HCT116 (cell line): ENCODE data around the gene SYT9. TPM values are rescaled to one million over a fixed set of nuclear protein-coding genes. Genes with fewer than 3 reads are reported as not detected.

Experiments used
- ATAC-seq: fragments of 200-7000 bp; cut with Tn5 transposase; 2 replicates; pipeline ENCODE4 v1.9.1; 2020; ENCODE audit warnings: mild to moderate bottlenecking, moderate library complexity
- BruUV-seq: library from RNA; stranded (reverse); fragments of 400-500 nt; replicated peaks from 2 replicates; lab custom pipeline; 2021; lab: Mats Ljungman, UMichigan
- CTCF ChIA-PET: fragments of 300-600 bp; sonication (Branson Sonifier 250); formaldehyde crosslinking; loops from one replicate; lab custom pipeline; 2021; ENCODE audit warnings: antibody characterized with exemption; lab: Charles Lee
- POLR2A ChIA-PET: fragments of 300-600, 350-600 bp; sonication (Branson Sonifier 250); formaldehyde crosslinking; loops from one replicate; lab custom pipeline; 2021; ENCODE audit warnings: antibody characterized with exemption; lab: Charles Lee
- RAD21 ChIA-PET, 2 experiments: fragments of 300-600 bp; sonication (Branson Sonifier 250); formaldehyde crosslinking; loops; one replicate each; lab custom pipeline; 2023; ENCODE audit warnings: low total read pairs in 2 of 2; ENCODE audit not compliant: uncharacterized antibody in 2 of 2, unreplicated experiment in 2 of 2, low non-redundant PET in 1 of 2; lab: Charles Lee
- DNase-seq: peaks from one replicate; pipeline ENCODE4 v3.0.0-alpha.2; 2010; ENCODE audit warnings: low read depth, low spot score
- H2AFZ ChIP-seq: fragments of 200-600 bp; shearing (Covaris generic), sonication (generic); 2 replicates; pipeline ENCODE4 v1.6.1; 2017; ENCODE audit warnings: low read depth, mixed run types, mixed read lengths, antibody characterized with exemption, low read length; ENCODE audit not compliant: poor library complexity, severe bottlenecking
- H3K27ac ChIP-seq: 2 replicates; pipeline ENCODE4 v1.5.1; 2012; ENCODE audit warnings: low read depth, low read length
- H3K27me3 ChIP-seq: fragments of 200-600 bp; sonication (generic); 2 replicates; pipeline ENCODE4 v1.6.1; 2016; ENCODE audit warnings: mixed run types, low read length, mixed read lengths; ENCODE audit not compliant: insufficient read depth
- H3K36me3 ChIP-seq, 2 experiments: fragments of 200-500 bp in 1 of 2; fragments of 200-600 bp in 1 of 2; sonication (Bioruptor generic) in 1 of 2; sonication (generic) in 1 of 2; 2 replicates each; pipeline versions ENCODE4 v1.5.1 to v1.6.1; 2014 to 2016; ENCODE audit warnings: low read length in 2 of 2, inconsistent platforms in 1 of 2, mixed read lengths in 1 of 2, mixed run types in 1 of 2; ENCODE audit not compliant: insufficient read depth in 2 of 2, control insufficient read depth in 1 of 2
- H3K4me1 ChIP-seq, 2 experiments: fragments of 200-600 bp in 1 of 2; sonication (generic) in 1 of 2; 2 replicates each; pipeline versions ENCODE4 v1.5.1 to v1.6.1; 2012 to 2017; ENCODE audit warnings: low read length in 2 of 2, inconsistent platforms in 1 of 2, mild to moderate bottlenecking in 1 of 2, mixed read lengths in 1 of 2, mixed run types in 1 of 2, moderate library complexity in 1 of 2; ENCODE audit not compliant: insufficient read depth in 2 of 2, control insufficient read depth in 1 of 2
- H3K4me2 ChIP-seq: fragments of 200-600 bp; sonication (generic); 2 replicates; pipeline ENCODE4 v1.6.1; 2017; ENCODE audit warnings: mixed run types, low read length, mixed read lengths
- H3K4me3 ChIP-seq, 2 experiments: fragments of 200-600 bp in 1 of 2; sonication (generic) in 1 of 2; replicated peaks in 1 of 2; 2 replicates each; pipeline ENCODE4 v1.5.1; 2011 to 2016; ENCODE audit warnings: low read length in 2 of 2, control low read depth in 1 of 2, low read depth in 1 of 2, mild to moderate bottlenecking in 1 of 2, mixed read lengths in 1 of 2, mixed run types in 1 of 2
- H3K79me2 ChIP-seq: fragments of 200-600 bp; sonication (generic); 2 replicates; pipeline ENCODE4 v1.6.1; 2017; ENCODE audit warnings: mild to moderate bottlenecking, mixed run types, low read length, moderate library complexity, mixed read lengths; ENCODE audit not compliant: insufficient read depth
- H3K9ac ChIP-seq: fragments of 200-600 bp; sonication (generic); 2 replicates; pipeline ENCODE4 v1.6.1; 2016; ENCODE audit warnings: low read length, mixed read lengths
- H3K9me2 ChIP-seq: fragments of 200-600 bp; sonication (generic), shearing (Covaris generic); 2 replicates; pipeline ENCODE4 v1.6.1; 2017; ENCODE audit warnings: mixed run types, mild to moderate bottlenecking, moderate library complexity; ENCODE audit not compliant: insufficient read depth
- H3K9me3 ChIP-seq, 2 experiments: fragments of 200-500 bp in 1 of 2; fragments of 200-600 bp in 1 of 2; sonication (Bioruptor generic) in 1 of 2; sonication (generic) in 1 of 2; 2 replicates each; pipeline ENCODE4 v1.6.1; 2014 to 2017; ENCODE audit warnings: low read length in 2 of 2, mixed read lengths in 2 of 2, inconsistent platforms in 1 of 2, low read depth in 1 of 2, mild to moderate bottlenecking in 1 of 2, mixed run types in 1 of 2, moderate library complexity in 1 of 2; ENCODE audit not compliant: control insufficient read depth in 1 of 2, insufficient read depth in 1 of 2
- H4K20me1 ChIP-seq: fragments of 200-600 bp; sonication (generic), shearing (Covaris generic); 2 replicates; pipeline ENCODE4 v1.6.1; 2017; ENCODE audit warnings: mixed run types, mild to moderate bottlenecking, moderate library complexity; ENCODE audit not compliant: insufficient read depth
- CEBPB ChIP-seq: IDR thresholded peaks from 2 replicates; pipeline ENCODE4 v1.6.1; 2012; ENCODE audit warnings: low read depth
- EGR1 ChIP-seq: IDR thresholded peaks from 2 replicates; pipeline ENCODE4 v1.6.1; 2012; ENCODE audit warnings: low read depth
- ELF1 ChIP-seq: IDR thresholded peaks from 2 replicates; pipeline ENCODE4 v1.6.1; 2012; ENCODE audit warnings: low read depth, borderline replicate concordance
- EZH2 ChIP-seq: fragments of 200-600 bp; sonication (generic); IDR thresholded peaks from 2 replicates; pipeline ENCODE4 v1.6.1; 2017; ENCODE audit warnings: antibody characterized with exemption, mixed run types
- EZH2phosphoT487 ChIP-seq: fragments of 200-600 bp; IDR thresholded peaks from 2 replicates; pipeline ENCODE4 v1.6.1; 2018; ENCODE audit warnings: antibody characterized with exemption, borderline replicate concordance
- FOSL1 ChIP-seq: IDR thresholded peaks from 2 replicates; pipeline ENCODE4 v1.6.1; 2012; ENCODE audit warnings: low read depth
- JUND ChIP-seq: IDR thresholded peaks from 2 replicates; pipeline ENCODE4 v1.6.1; 2012
- POLR2A ChIP-seq: IDR thresholded peaks from 2 replicates; pipeline ENCODE4 v1.7.0; 2011; ENCODE audit warnings: borderline replicate concordance; ENCODE audit not compliant: insufficient read depth, insufficient read length; ENCODE audit errors: extremely low read depth
- POLR2AphosphoS5 ChIP-seq: IDR thresholded peaks from 2 replicates; pipeline ENCODE4 v1.6.1; 2011; ENCODE audit warnings: mild to moderate bottlenecking, low read depth, low read length, moderate library complexity
- RAD21 ChIP-seq: IDR thresholded peaks from 2 replicates; pipeline ENCODE4 v1.6.1; 2012; ENCODE audit warnings: low read depth, mild to moderate bottlenecking
- REST ChIP-seq: IDR thresholded peaks from 2 replicates; pipeline ENCODE4 v1.6.1; 2012; ENCODE audit warnings: low read depth
- SRF ChIP-seq: IDR thresholded peaks from 2 replicates; pipeline ENCODE4 v1.6.1; 2012; ENCODE audit warnings: low read depth
- YY1 ChIP-seq: IDR thresholded peaks from 2 replicates; pipeline ENCODE4 v1.6.1; 2011; ENCODE audit warnings: low read length, low read depth, moderate library complexity, mild to moderate bottlenecking; ENCODE audit not compliant: insufficient replicate concordance; ENCODE audit errors: extremely low read depth
- ZBTB33 ChIP-seq: IDR thresholded peaks from 2 replicates; pipeline ENCODE4 v1.6.1; 2011; ENCODE audit warnings: mild to moderate bottlenecking, low read length, moderate library complexity; ENCODE audit not compliant: insufficient replicate concordance; ENCODE audit errors: extremely low read depth
- ZFX ChIP-seq: fragments of 450-650 bp; IDR thresholded peaks from 2 replicates; pipeline ENCODE4 v1.6.1; 2017
- intact Hi-C: fragments of 100-400 bp; cut with micrococcal nuclease; formaldehyde crosslinking; loops from 2 replicates; pipeline ENCODE4 v1.10.0; 2022
- total RNA-seq: library from RNA; stranded (reverse); gene quantifications from one replicate; pipeline ENCODE4 v1.2.1, GENCODE V29; 2021; ENCODE audit not compliant: unreplicated experiment

SYT9 gene
- total RNA-seq, 1 experiment from 2014 or later, result not detected

GRCh38 chr11:7423946-7424345 lies 172.2 kb downstream of the SYT9 start:
- H2AFZ ChIP-seq, result no peak overlapping the region
- no peaks in the 10 kb centered on the region for H3K79me2 ChIP-seq
- no peaks in the 10 kb centered on the region for H3K9me2 ChIP-seq
- ChIA-PET CTCF (no interaction called here), POLR2A (no interaction called here), RAD21 (no interaction called here)
- no peak overlapping the region for H3K4me3 ChIP-seq
- peaks cover 33% of the 10 kb centered on the region for H3K27me3 ChIP-seq
- intact Hi-C loops, result no loop called here
- no peak overlapping the region for H3K27ac ChIP-seq
- ATAC-seq (no peak), DNase-seq (no peak)
- BruUV-seq, result no TSS peak
- no peaks in the 10 kb centered on the region for H3K36me3 ChIP-seq
- no peaks in the 10 kb centered on the region for H3K9me3 ChIP-seq
- no peak for TF ChIP-seq EGR1
- no peak for TF ChIP-seq FOSL1
- TF ChIP-seq ZBTB33, result no peak
- no peak for TF ChIP-seq POLR2A
- no peak for TF ChIP-seq CEBPB
- no peak for TF ChIP-seq SRF
- no peak for TF ChIP-seq YY1
- no peak for TF ChIP-seq JUND
- no peak for TF ChIP-seq REST
- TF ChIP-seq POLR2AphosphoS5, result no peak
- no peak for TF ChIP-seq EZH2
- TF ChIP-seq EZH2phosphoT487, result no peak
- no peak for TF ChIP-seq ELF1
- TF ChIP-seq ZFX, result no peak
- no peak for TF ChIP-seq RAD21
- no peak overlapping the region for H3K9ac ChIP-seq
- H3K4me2 ChIP-seq, result no peak overlapping the region
- no peaks in the 10 kb centered on the region for H4K20me1 ChIP-seq
- H3K4me1 ChIP-seq, result no peaks in the 10 kb centered on the region
